GM12873 (cell line): ENCODE measurements around the gene PLA2G12B.

ENCODE experiments used
- CTCF ChIP-seq: IDR thresholded peaks from 2 replicates; pipeline ENCODE4 v1.5.1; 2012; ENCODE audit warnings: low read depth, mild to moderate bottlenecking, moderate library complexity, low read length, control low read depth; ENCODE audit not compliant: insufficient read depth; ENCODE audit errors: missing control alignments

Gene PLA2G12B

GRCh38 chr10:72980348-72980747, 25.7 kb upstream of the PLA2G12B start:
- TF ChIP-seq CTCF, result no peak

- no peak for TF ChIP-seq CTCF
Observed at GRCh38 chr10:72979709-72980108, 25.1 kb upstream of the PLA2G12B start.

- TF ChIP-seq CTCF, result no peak
Observed at GRCh38 chr10:72976886-72977285, 22.3 kb upstream of the PLA2G12B start.

- no peak for TF ChIP-seq CTCF
Observed at GRCh38 chr10:72956001-72956400, 1.4 kb upstream of the PLA2G12B start.

- TF ChIP-seq CTCF, result no peak
Observed at GRCh38 chr10:72954230-72954595, 393 bp downstream of the PLA2G12B start.

GRCh38 chr10:72953687-72954086, 919 bp downstream of the PLA2G12B start:
- TF ChIP-seq CTCF, result no peak

- no peak for TF ChIP-seq CTCF
Observed at GRCh38 chr10:72952642-72953158, 1.9 kb downstream of the PLA2G12B start.

- TF ChIP-seq CTCF, result no peak
Observed at GRCh38 chr10:72952189-72952588, 2.4 kb downstream of the PLA2G12B start.
